Transverse colon (tissue), 4 donors: ENCODE measurements around the gene SBF2. TPM values are rescaled to one million over a fixed set of nuclear protein-coding genes. Genes with fewer than 3 reads are reported as not detected.

ENCODE experiments used
- DNase-seq: peaks from one replicate; pipeline ENCODE4 v3.0.0-alpha.2; 2019
- H3K27ac ChIP-seq, 4 donors: fragments of 200-600 bp; sonication (generic); 2 replicates each; pipeline ENCODE4 v1.5.1; 2016 to 2018; ENCODE audit warnings: inconsistent platforms in 4 of 4
- H3K27me3 ChIP-seq: fragments of 200-600 bp; sonication (generic); 2 replicates; pipeline ENCODE4 v1.5.1; 2017; ENCODE audit warnings: inconsistent platforms
- H3K36me3 ChIP-seq, 4 donors: fragments of 200-600 bp; sonication (generic); 2 replicates each; pipeline ENCODE4 v1.5.1; 2017 to 2019; ENCODE audit warnings: inconsistent platforms in 4 of 4
- H3K4me1 ChIP-seq, 4 donors: fragments of 200-600 bp; sonication (generic); 2 replicates each; pipeline ENCODE4 v1.5.1; 2017 to 2020; ENCODE audit warnings: inconsistent platforms in 4 of 4
- H3K4me3 ChIP-seq, 4 donors: fragments of 200-600 bp; sonication (generic); 1 replicate in 1 of 4; 2 replicates in 3 of 4; pipeline versions ENCODE4 v1.5.1 to v1.6.1; 2017 to 2019; ENCODE audit warnings: inconsistent platforms in 4 of 4
- H3K9me3 ChIP-seq, 2 donors: fragments of 200-600 bp; sonication (generic); 2 replicates each; pipeline ENCODE4 v1.5.1; 2017 to 2019; ENCODE audit warnings: inconsistent platforms in 2 of 2
- CTCF ChIP-seq, 5 experiments: fragments of 200-600 bp in 3 of 5; fragments of 450-650 bp in 2 of 5; sonication (generic) in 3 of 5; IDR thresholded peaks; 1 replicate in 2 of 5; 2 replicates in 3 of 5; pipeline ENCODE4 v1.5.1; 2016 to 2017; ENCODE audit warnings: antibody characterized with exemption in 5 of 5, inconsistent platforms in 3 of 5, mild to moderate bottlenecking in 2 of 5, moderate library complexity in 1 of 5
- EP300 ChIP-seq: sonication (generic); formaldehyde crosslinking; IDR thresholded peaks from one replicate; pipeline ENCODE4 v1.6.1; 2017; ENCODE audit warnings: antibody characterized with exemption, low read depth
- POLR2A ChIP-seq: fragments of 450-650 bp; IDR thresholded peaks from one replicate; pipeline ENCODE4 v1.6.1; 2016; ENCODE audit warnings: antibody characterized with exemption, mild to moderate bottlenecking, moderate library complexity
- POLR2AphosphoS5 ChIP-seq, 3 donors: sonication (generic); formaldehyde crosslinking; IDR thresholded peaks; one replicate each; pipeline ENCODE4 v1.6.1; 2016; ENCODE audit warnings: antibody characterized with exemption in 3 of 3
- WGBS, 2 donors: methylation state at CpG; one replicate each; pipeline ENCODE4 v1.1.5; 2018; ENCODE audit warnings: low coverage in 1 of 2; 5-methylcytosine and 5-hydroxymethylcytosine counted together
- in situ Hi-C, 4 donors: fragments of 200-750 bp; cut with MboI; loops; one replicate each; pipeline versions ENCODE4 v1.15.0 to v1.15.1; 2017; ENCODE audit warnings: low sequenced_read_pairs in 3 of 4, low pct_ligation_motif_present in 1 of 4, low pct_unique_long_range_greater_than_20kb in 1 of 4
- intact Hi-C: fragments of 100-400 bp; cut with DNase I; formaldehyde crosslinking; loops from one replicate; pipeline ENCODE4 v1.15.1; 2023; ENCODE audit warnings: low total_unique reads
- total RNA-seq, 4 donors: library from RNA; depleted of rRNA; stranded (reverse); fragments of >200 nt; gene quantifications; one replicate each; pipeline ENCODE4 v1.1.0, GENCODE V29; 2016

Gene SBF2
- total RNA-seq, 4 donors from 2014 or later, result 46.4 to 71.0 (median 54.8) TPM

- 70% methylated on average over 2 of the region's 2 CpGs; no CpG with 5 or more reads in 1 of the 2 donors for whole genome bisulfite sequencing, 2 donors
- in situ Hi-C loops (loop anchor here (10.0 to 25.0 kb wide), 3 partner anchors 460 to 568 kb away; no protein-coding TSS in a partner anchor), intact Hi-C loops (loop anchor here (5.0 kb wide), 1 partner anchor 565 kb away; no protein-coding TSS in a partner anchor)
- no peak for DNase-seq
- Histone ChIP-seq H3K27me3 (no peaks in the 10 kb centered on the region), H3K27ac (peak overlapping the region; percentile 66 to 79 (median 78)), H3K4me1 (peaks cover 12 to 52% (median 28%) of the 10 kb centered on the region in 4 donors), H3K36me3 (no peaks in the 10 kb centered on the region), H3K4me3 (no peak overlapping the region), H3K9me3 (no peaks in the 10 kb centered on the region)
- no peak for TF ChIP-seq POLR2A
- TF ChIP-seq CTCF (IDR thresholded peaks at IDR 0.05), result no peak
- no peak for TF ChIP-seq POLR2AphosphoS5 (IDR thresholded peaks at IDR 0.05)
- TF ChIP-seq EP300, result no peak
Measured at GRCh38 chr11:10322401-10322800, 28.4 kb upstream of the SBF2 start.

GRCh38 chr11:10320736-10321465 is 26.9 kb upstream of the SBF2 start:
- peak overlapping the region in 2 of 4 donors; percentile 6 to 79 for H3K27ac ChIP-seq
- no peaks in the 10 kb centered on the region for H3K9me3 ChIP-seq
- no peak for TF ChIP-seq EP300
- TF ChIP-seq POLR2A, result no peak
- no peak for TF ChIP-seq CTCF (IDR thresholded peaks at IDR 0.05)
- TF ChIP-seq POLR2AphosphoS5 (IDR thresholded peaks at IDR 0.05), result no peak
- no peaks in the 10 kb centered on the region for H3K36me3 ChIP-seq
- H3K4me1 ChIP-seq, result peaks cover 10 to 39% (median 16%) of the 10 kb centered on the region in 4 donors
- WGBS, 2 donors, result 86 to 88% methylated on average over 4 of the region's 4 CpGs
- intact Hi-C loops (loop anchor here (5.0 kb wide), 1 partner anchor 564 kb away; no protein-coding TSS in a partner anchor), in situ Hi-C loops (loop anchor here (10.0 to 25.0 kb wide), 3 partner anchors 459 to 566 kb away; no protein-coding TSS in a partner anchor)
- no peak for DNase-seq
- H3K27me3 ChIP-seq, result no peaks in the 10 kb centered on the region
- no peak overlapping the region for H3K4me3 ChIP-seq

GRCh38 chr11:10319702-10320558 is 25.9 kb upstream of the SBF2 start:
- Histone ChIP-seq H3K27me3 (no peaks in the 10 kb centered on the region), H3K4me3 (no peak overlapping the region), H3K27ac (peak overlapping the region in 2 of 4 donors; percentile 46 to 79), H3K4me1 (peaks cover 7 to 36% (median 15%) of the 10 kb centered on the region in 4 donors), H3K36me3 (no peaks in the 10 kb centered on the region), H3K9me3 (no peaks in the 10 kb centered on the region)
- no peak for DNase-seq
- intact Hi-C loops, result loop anchor here (5.0 kb wide), 1 partner anchor 563 kb away; no protein-coding TSS in a partner anchor
- in situ Hi-C loops, result loop anchor here (10.0 to 25.0 kb wide), 5 partner anchors 105 to 565 kb away; no protein-coding TSS in a partner anchor
- TF ChIP-seq CTCF (IDR thresholded peaks at IDR 0.05) (no peak), POLR2AphosphoS5 (IDR thresholded peaks at IDR 0.05) (peak in 1 of 3 donors; percentile 23)
- WGBS, 2 donors, result 78 to 79% methylated on average over 6 of the region's 6 CpGs

DNA sequence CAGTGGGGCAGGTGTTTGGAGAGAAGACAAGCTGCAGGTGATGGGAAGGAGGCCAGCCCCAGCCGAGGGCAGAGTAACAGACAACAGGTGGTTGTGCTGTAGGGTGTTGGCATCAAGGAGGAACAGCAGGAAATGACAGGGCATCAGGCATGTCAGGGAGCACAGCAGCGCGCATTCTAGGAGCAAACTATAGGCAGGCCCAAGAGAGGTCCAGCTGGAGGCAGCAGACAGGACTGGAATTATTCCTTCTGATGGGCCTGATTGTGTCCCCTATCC is 24.4 kb upstream of the SBF2 start:
- TF ChIP-seq POLR2A (peak; percentile 11), EP300 (no peak), CTCF (IDR thresholded peaks at IDR 0.05) (no peak), POLR2AphosphoS5 (IDR thresholded peaks at IDR 0.05) (peak in 2 of 3 donors; percentile 13 to 39)
- H3K27ac ChIP-seq, result peak overlapping the region; percentile 46 to 49 (median 48)
- no peaks in the 10 kb centered on the region for H3K27me3 ChIP-seq
- peaks cover 7 to 24% (median 14%) of the 10 kb centered on the region in 4 donors for H3K4me1 ChIP-seq
- peak; percentile 54 for DNase-seq
- intact Hi-C loops, result no loop called here
- no peak overlapping the region for H3K4me3 ChIP-seq
- in situ Hi-C loops, result loop anchor here (10.0 to 25.0 kb wide), 5 partner anchors 104 to 564 kb away; no protein-coding TSS in a partner anchor
- no peaks in the 10 kb centered on the region for H3K9me3 ChIP-seq
- no peaks in the 10 kb centered on the region for H3K36me3 ChIP-seq
- WGBS, 2 donors, result 66% methylated on average over 3 of the region's 3 CpGs; no CpG with 5 or more reads in 1 of the 2 donors
